ACC112 (cell line): ENCODE results near the gene DSN1.

Experiments used
- H2AFZ ChIP-seq: fragments of 200-600 bp; sonication (generic); one replicate; pipeline ENCODE4 v1.6.0; 2017; ENCODE audit warnings: antibody characterized with exemption, low read length; ENCODE audit not compliant: unreplicated experiment
- H3K27ac ChIP-seq: fragments of 200-600 bp; sonication (generic); 2 replicates; pipeline ENCODE4 v1.5.1; 2014; ENCODE audit warnings: low read depth, mild to moderate bottlenecking, antibody characterized with exemption, low read length, moderate library complexity
- H3K27me3 ChIP-seq: fragments of 200-600 bp; sonication (generic); 2 replicates; pipeline ENCODE4 v1.6.1; 2014; ENCODE audit warnings: mild to moderate bottlenecking, antibody characterized with exemption, low read length, moderate library complexity, mixed read lengths; ENCODE audit not compliant: insufficient read depth
- H3K36me3 ChIP-seq: fragments of 200-600 bp; sonication (generic); 2 replicates; pipeline ENCODE4 v1.6.1; 2016; ENCODE audit warnings: mild to moderate bottlenecking, antibody characterized with exemption, low read length, moderate library complexity, mixed read lengths; ENCODE audit not compliant: insufficient read depth
- H3K4me1 ChIP-seq: fragments of 200-600 bp; sonication (generic); one replicate; pipeline ENCODE4 v1.6.1; 2016; ENCODE audit warnings: low read length, mixed read lengths; ENCODE audit not compliant: insufficient read depth, unreplicated experiment, control insufficient read depth
- H3K4me3 ChIP-seq: fragments of 200-600 bp; sonication (generic); 2 replicates; pipeline ENCODE4 v1.5.1; 2014; ENCODE audit warnings: mild to moderate bottlenecking, low read depth, low read length
- H3K79me2 ChIP-seq: fragments of 200-600 bp; sonication (generic); one replicate; pipeline ENCODE4 v1.6.0; 2016; ENCODE audit warnings: low read length; ENCODE audit not compliant: control insufficient read depth, unreplicated experiment, insufficient read depth

Gene DSN1

GRCh38 chr20:36758276-36758675, 15.3 kb downstream of the DSN1 start:
- Histone ChIP-seq H3K4me1 (peaks cover 10% of the 10 kb centered on the region), H3K27me3 (no peaks in the 10 kb centered on the region), H2AFZ (no peak overlapping the region), H3K36me3 (peaks cover 14% of the 10 kb centered on the region; the same call in 1 of the 2 replicates), H3K4me3 (no peak overlapping the region), H3K79me2 (no peaks in the 10 kb centered on the region), H3K27ac (no peak overlapping the region)

GRCh38 chr20:36756496-36756895, 17.1 kb downstream of the DSN1 start:
- Histone ChIP-seq H3K4me1 (peaks cover 10% of the 10 kb centered on the region), H3K36me3 (peaks cover 16% of the 10 kb centered on the region), H2AFZ (no peak overlapping the region), H3K4me3 (no peak overlapping the region), H3K27me3 (no peaks in the 10 kb centered on the region), H3K79me2 (no peaks in the 10 kb centered on the region), H3K27ac (no peak overlapping the region)

- no peak overlapping the region for H3K4me3 ChIP-seq
- no peaks in the 10 kb centered on the region for H3K27me3 ChIP-seq
- H3K27ac ChIP-seq: peak overlapping the region; percentile 52; the same call in 1 of the 2 replicates
- H2AFZ ChIP-seq: no peak overlapping the region
- no peaks in the 10 kb centered on the region for H3K79me2 ChIP-seq
- peaks cover 6% of the 10 kb centered on the region for H3K4me1 ChIP-seq
- peaks cover 16% of the 10 kb centered on the region for H3K36me3 ChIP-seq
Measured at GRCh38 chr20:36754656-36755222, 18.8 kb downstream of the DSN1 start.

GRCh38 chr20:36752582-36752981, 21.0 kb downstream of the DSN1 start:
- H3K79me2 ChIP-seq: no peaks in the 10 kb centered on the region

GRCh38 chr20:36745927-36746659, 27.5 kb downstream of the DSN1 start, which contains the start of gene NDRG3:
Gene NDRG3 (minus strand): TSS chr20:36746090. CDS start chr20:36721735, 24,355 bp downstream.
- Histone ChIP-seq H3K27ac (no peak within 1 kb of the TSS), H3K4me1 (peaks cover 14% of the 10 kb centered on the region), H3K27me3 (no peaks in the 10 kb centered on the region), H3K79me2 (no peaks in the 10 kb centered on the region), H3K36me3 (no peaks in the 10 kb centered on the region), H2AFZ (peak within 1 kb of the TSS; percentile 98), H3K4me3 (peak within 1 kb of the TSS; percentile 79)

More at GRCh38 chr20:36752582-36752981, 21.0 kb downstream of the DSN1 start:
- Histone ChIP-seq H3K4me3 (no peak overlapping the region), H3K27me3 (no peaks in the 10 kb centered on the region), H3K4me1 (peaks cover 6% of the 10 kb centered on the region), H3K27ac (no peak overlapping the region), H3K36me3 (peaks cover 10% of the 10 kb centered on the region), H2AFZ (no peak overlapping the region)

GRCh38 chr20:36745234-36745926, 28.2 kb downstream of the DSN1 start:
- peak overlapping the region; percentile 79 for H3K4me3 ChIP-seq
- peak overlapping the region; percentile 55 for H2AFZ ChIP-seq
- peaks cover 14% of the 10 kb centered on the region for H3K4me1 ChIP-seq
- H3K27me3 ChIP-seq: no peaks in the 10 kb centered on the region
- H3K27ac ChIP-seq: no peak overlapping the region
- no peaks in the 10 kb centered on the region for H3K36me3 ChIP-seq
- no peaks in the 10 kb centered on the region for H3K79me2 ChIP-seq

- Histone ChIP-seq H3K36me3 (no peaks in the 10 kb centered on the region), H3K27me3 (no peaks in the 10 kb centered on the region), H3K4me1 (peaks cover 14% of the 10 kb centered on the region), H3K4me3 (peak overlapping the region; percentile 79), H2AFZ (peak overlapping the region; percentile 55), H3K27ac (0 out of 2 replicates have a peak overlapping the region, but pooled peaks have one; percentile 12), H3K79me2 (no peaks in the 10 kb centered on the region)
Measured at GRCh38 chr20:36744764-36745191, 28.8 kb downstream of the DSN1 start.

- no peaks in the 10 kb centered on the region for H3K79me2 ChIP-seq
- no peaks in the 10 kb centered on the region for H3K27me3 ChIP-seq
- no peaks in the 10 kb centered on the region for H3K36me3 ChIP-seq
- peak overlapping the region; percentile 55 for H2AFZ ChIP-seq
- H3K4me3 ChIP-seq: peak overlapping the region; percentile 79
- H3K4me1 ChIP-seq: peaks cover 14% of the 10 kb centered on the region
- H3K27ac ChIP-seq: 0 out of 2 replicates have a peak overlapping the region, but pooled peaks have one; percentile 12
Measured at GRCh38 chr20:36744243-36744642, 29.3 kb downstream of the DSN1 start.

GRCh38 chr20:36742558-36742957, 31.0 kb downstream of the DSN1 start:
- H2AFZ ChIP-seq: no peak overlapping the region
- no peak overlapping the region for H3K4me3 ChIP-seq
- H3K27ac ChIP-seq: no peak overlapping the region
- H3K36me3 ChIP-seq: no peaks in the 10 kb centered on the region
- H3K27me3 ChIP-seq: no peaks in the 10 kb centered on the region
- H3K79me2 ChIP-seq: no peaks in the 10 kb centered on the region
- H3K4me1 ChIP-seq: peaks cover 14% of the 10 kb centered on the region

GRCh38 chr20:36741072-36741471, 32.5 kb downstream of the DSN1 start:
- peaks cover 14% of the 10 kb centered on the region for H3K4me1 ChIP-seq
- no peaks in the 10 kb centered on the region for H3K27me3 ChIP-seq
- no peak overlapping the region for H3K4me3 ChIP-seq
- H3K27ac ChIP-seq: no peak overlapping the region
- no peak overlapping the region for H2AFZ ChIP-seq
- H3K36me3 ChIP-seq: no peaks in the 10 kb centered on the region
- H3K79me2 ChIP-seq: no peaks in the 10 kb centered on the region
